ENCODE results near the gene ZNRF2.

DNA sequence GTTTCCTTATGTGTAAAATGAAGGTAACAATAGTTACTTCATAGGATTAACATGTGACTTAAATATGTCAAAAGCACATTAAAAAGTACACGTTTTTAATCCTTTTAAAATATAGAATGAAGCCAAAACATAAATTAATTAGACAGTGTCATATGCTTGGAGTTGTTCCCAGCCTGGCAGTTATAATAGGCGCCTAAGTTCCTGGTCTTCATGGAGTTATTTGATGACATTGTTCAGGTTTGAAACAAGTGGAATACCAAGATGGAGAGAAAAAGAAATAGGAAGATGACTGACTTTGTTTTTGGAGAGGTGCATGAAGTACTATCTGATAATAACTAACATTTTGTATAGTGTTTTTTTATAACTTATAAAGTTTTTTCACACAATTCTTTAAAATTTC lies 67.3 kb downstream of the ZNRF2 start:
- TF ChIP-seq POLR2A (IDR thresholded peaks at IDR 0.05): no peak
- TF ChIP-seq, protein P1, sequence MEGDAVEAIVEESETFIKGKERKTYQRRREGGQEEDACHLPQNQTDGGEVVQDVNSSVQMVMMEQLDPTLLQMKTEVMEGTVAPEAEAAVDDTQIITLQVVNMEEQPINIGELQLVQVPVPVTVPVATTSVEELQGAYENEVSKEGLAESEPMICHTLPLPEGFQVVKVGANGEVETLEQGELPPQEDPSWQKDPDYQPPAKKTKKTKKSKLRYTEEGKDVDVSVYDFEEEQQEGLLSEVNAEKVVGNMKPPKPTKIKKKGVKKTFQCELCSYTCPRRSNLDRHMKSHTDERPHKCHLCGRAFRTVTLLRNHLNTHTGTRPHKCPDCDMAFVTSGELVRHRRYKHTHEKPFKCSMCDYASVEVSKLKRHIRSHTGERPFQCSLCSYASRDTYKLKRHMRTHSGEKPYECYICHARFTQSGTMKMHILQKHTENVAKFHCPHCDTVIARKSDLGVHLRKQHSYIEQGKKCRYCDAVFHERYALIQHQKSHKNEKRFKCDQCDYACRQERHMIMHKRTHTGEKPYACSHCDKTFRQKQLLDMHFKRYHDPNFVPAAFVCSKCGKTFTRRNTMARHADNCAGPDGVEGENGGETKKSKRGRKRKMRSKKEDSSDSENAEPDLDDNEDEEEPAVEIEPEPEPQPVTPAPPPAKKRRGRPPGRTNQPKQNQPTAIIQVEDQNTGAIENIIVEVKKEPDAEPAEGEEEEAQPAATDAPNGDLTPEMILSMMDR (IDR thresholded peaks at IDR 0.05): no peak

All from body of pancreas (tissue), 4 donors.